Measurements from ENCODE around the gene LUZP1. TPM values are rescaled to one million over a fixed set of nuclear protein-coding genes. Genes with fewer than 3 reads are reported as not detected.

Gene LUZP1
- total and polyA plus RNA-seq, 2 donors (not counting 1 experiment from before 2014, with no cell fraction given), result 18.8 to 27.2 TPM

DNA sequence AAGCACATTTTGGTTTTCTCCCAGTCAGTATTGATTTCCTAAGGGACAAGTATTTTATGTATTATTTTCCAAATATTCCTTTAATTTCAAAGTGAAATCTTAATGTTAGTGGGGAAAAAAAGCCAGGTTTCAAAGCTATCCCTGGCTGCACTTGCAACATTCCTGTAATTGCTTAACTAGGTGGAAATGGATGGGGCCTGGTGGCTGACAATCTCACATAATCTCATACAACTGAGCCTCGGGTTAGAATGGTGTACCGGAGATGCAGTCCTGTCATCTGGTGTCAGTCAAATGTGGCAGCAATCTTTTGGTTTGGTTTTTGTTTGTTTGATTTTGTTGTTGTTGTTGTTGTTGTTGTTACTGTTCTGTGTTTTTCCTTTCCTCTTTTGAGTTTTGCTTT lies 103.3 kb downstream of the LUZP1 start:
- H4K20me1 ChIP-seq (ENCODE audit: control insufficient read depth, extremely low read depth, insufficient read depth, low read length), result no peaks in the 10 kb centered on the region
- H3K27ac ChIP-seq (ENCODE audit: insufficient read depth, low read length), result no peak overlapping the region
- no peaks in the 10 kb centered on the region for H3K4me1 ChIP-seq (ENCODE audit: control insufficient read depth, extremely low read depth, insufficient read depth, low read length)
- H3K4me3 ChIP-seq (replicated peaks in 1 of 4; ENCODE audit: control extremely low read depth in 1 of 4, insufficient read depth in 1 of 4, low read depth in 3 of 4, low read length in 4 of 4), result no peak overlapping the region
- H3K9me3 ChIP-seq (ENCODE audit: control insufficient read depth, insufficient read depth, low read depth, low read length), result no peaks in the 10 kb centered on the region
- DNase-seq (ENCODE audit: low read depth in 2 of 2), result no peak
- H2AFZ ChIP-seq (ENCODE audit: low read length), result no peak overlapping the region
- no peaks in the 10 kb centered on the region for H3K27me3 ChIP-seq (ENCODE audit: control insufficient read depth, insufficient read depth, low read length)
- H3K36me3 ChIP-seq (ENCODE audit: control insufficient read depth, insufficient read depth, low read length), result peaks cover 4% of the 10 kb centered on the region
- H3K4me2 ChIP-seq (ENCODE audit: extremely low read depth, insufficient read depth, low read length), result no peak overlapping the region
- H3K79me2 ChIP-seq (ENCODE audit: control insufficient read depth, insufficient read depth, low read length), result no peaks in the 10 kb centered on the region
- TF ChIP-seq, protein P1, sequence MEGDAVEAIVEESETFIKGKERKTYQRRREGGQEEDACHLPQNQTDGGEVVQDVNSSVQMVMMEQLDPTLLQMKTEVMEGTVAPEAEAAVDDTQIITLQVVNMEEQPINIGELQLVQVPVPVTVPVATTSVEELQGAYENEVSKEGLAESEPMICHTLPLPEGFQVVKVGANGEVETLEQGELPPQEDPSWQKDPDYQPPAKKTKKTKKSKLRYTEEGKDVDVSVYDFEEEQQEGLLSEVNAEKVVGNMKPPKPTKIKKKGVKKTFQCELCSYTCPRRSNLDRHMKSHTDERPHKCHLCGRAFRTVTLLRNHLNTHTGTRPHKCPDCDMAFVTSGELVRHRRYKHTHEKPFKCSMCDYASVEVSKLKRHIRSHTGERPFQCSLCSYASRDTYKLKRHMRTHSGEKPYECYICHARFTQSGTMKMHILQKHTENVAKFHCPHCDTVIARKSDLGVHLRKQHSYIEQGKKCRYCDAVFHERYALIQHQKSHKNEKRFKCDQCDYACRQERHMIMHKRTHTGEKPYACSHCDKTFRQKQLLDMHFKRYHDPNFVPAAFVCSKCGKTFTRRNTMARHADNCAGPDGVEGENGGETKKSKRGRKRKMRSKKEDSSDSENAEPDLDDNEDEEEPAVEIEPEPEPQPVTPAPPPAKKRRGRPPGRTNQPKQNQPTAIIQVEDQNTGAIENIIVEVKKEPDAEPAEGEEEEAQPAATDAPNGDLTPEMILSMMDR (conservative IDR thresholded peaks at IDR 0.05 in 1 of 2, IDR thresholded peaks at IDR 0.05 in 1 of 2; ENCODE audit: low read depth in 1 of 2, low read length in 2 of 2), result no peak
- TF ChIP-seq EZH2 (IDR thresholded peaks at IDR 0.05; ENCODE audit: low read length, missing control alignments), result no peak
- H3K9ac ChIP-seq (ENCODE audit: insufficient read depth, low read length), result no peak overlapping the region

DNA sequence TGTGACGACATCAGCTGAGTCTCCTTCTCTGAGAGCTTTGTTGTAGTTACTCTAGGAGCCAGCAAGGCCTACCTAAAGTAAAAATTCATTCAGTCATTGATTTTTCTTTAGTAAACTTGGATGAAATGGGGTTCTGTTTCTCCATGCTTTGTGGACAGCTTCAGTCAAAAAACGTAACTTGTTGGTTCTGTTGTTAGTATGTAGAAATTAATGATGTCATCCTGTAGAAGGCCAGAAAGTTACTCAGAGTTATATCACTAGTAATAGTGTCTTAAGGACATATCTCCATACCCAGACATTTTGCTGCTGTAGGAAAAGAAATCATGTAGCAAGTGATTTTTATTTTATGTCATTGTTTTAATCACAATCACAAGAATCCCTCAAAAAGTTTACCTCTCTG lies 106.4 kb downstream of the LUZP1 start:
- Histone ChIP-seq H3K4me1 (ENCODE audit: control insufficient read depth, extremely low read depth, insufficient read depth, low read length) (no peaks in the 10 kb centered on the region), H3K4me3 (replicated peaks in 1 of 4; ENCODE audit: control extremely low read depth in 1 of 4, insufficient read depth in 1 of 4, low read depth in 3 of 4, low read length in 4 of 4) (no peak overlapping the region), H3K79me2 (ENCODE audit: control insufficient read depth, insufficient read depth, low read length) (no peaks in the 10 kb centered on the region), H3K27ac (ENCODE audit: insufficient read depth, low read length) (no peak overlapping the region), H3K36me3 (ENCODE audit: control insufficient read depth, insufficient read depth, low read length) (peaks cover 3% of the 10 kb centered on the region), H3K9ac (ENCODE audit: insufficient read depth, low read length) (no peak overlapping the region), H3K4me2 (ENCODE audit: extremely low read depth, insufficient read depth, low read length) (no peak overlapping the region), H4K20me1 (ENCODE audit: control insufficient read depth, extremely low read depth, insufficient read depth, low read length) (no peaks in the 10 kb centered on the region), H2AFZ (ENCODE audit: low read length) (no peak overlapping the region), H3K9me3 (ENCODE audit: control insufficient read depth, insufficient read depth, low read depth, low read length) (no peaks in the 10 kb centered on the region), H3K27me3 (ENCODE audit: control insufficient read depth, insufficient read depth, low read length) (no peaks in the 10 kb centered on the region)
- TF ChIP-seq, protein P1 (conservative IDR thresholded peaks at IDR 0.05 in 1 of 2, IDR thresholded peaks at IDR 0.05 in 1 of 2; ENCODE audit: low read depth in 1 of 2, low read length in 2 of 2), result no peak
- no peak for TF ChIP-seq EZH2 (IDR thresholded peaks at IDR 0.05; ENCODE audit: low read length, missing control alignments)
- peak in 1 of 2 donors; percentile 10 for DNase-seq (ENCODE audit: low read depth in 2 of 2)

DNA sequence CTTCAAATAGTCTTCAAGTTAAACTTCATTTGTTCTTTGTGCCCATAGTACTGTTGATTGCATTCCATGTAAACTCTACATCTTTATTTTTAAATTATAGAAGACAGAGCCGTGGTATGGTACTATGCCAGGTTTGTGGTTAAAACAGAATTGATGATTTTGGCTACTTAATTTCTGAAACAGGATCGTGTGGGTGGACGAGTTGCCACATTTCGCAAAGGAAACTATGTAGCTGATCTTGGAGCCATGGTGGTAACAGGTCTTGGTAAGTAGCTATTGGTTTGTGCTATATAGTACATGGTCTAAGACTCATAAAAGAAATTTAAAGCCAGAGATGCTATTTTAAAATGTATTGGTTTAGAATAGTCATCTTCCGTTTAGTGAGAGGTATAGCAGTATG lies 111.4 kb downstream of the LUZP1 start:
- H3K79me2 ChIP-seq (ENCODE audit: control insufficient read depth, insufficient read depth, low read length), result no peaks in the 10 kb centered on the region
- H3K27me3 ChIP-seq (ENCODE audit: control insufficient read depth, insufficient read depth, low read length), result no peaks in the 10 kb centered on the region
- H3K27ac ChIP-seq (ENCODE audit: insufficient read depth, low read length), result no peak overlapping the region
- no peak overlapping the region for H3K9ac ChIP-seq (ENCODE audit: insufficient read depth, low read length)
- peak in 1 of 2 donors; percentile 62 for DNase-seq (ENCODE audit: low read depth in 2 of 2)
- no peak for TF ChIP-seq EZH2 (IDR thresholded peaks at IDR 0.05; ENCODE audit: low read length, missing control alignments)
- TF ChIP-seq, protein P1 (conservative IDR thresholded peaks at IDR 0.05 in 1 of 2, IDR thresholded peaks at IDR 0.05 in 1 of 2; ENCODE audit: low read depth in 1 of 2, low read length in 2 of 2), result no peak
- no peak overlapping the region for H3K4me2 ChIP-seq (ENCODE audit: extremely low read depth, insufficient read depth, low read length)
- no peak overlapping the region for H2AFZ ChIP-seq (ENCODE audit: low read length)
- H3K9me3 ChIP-seq (ENCODE audit: control insufficient read depth, insufficient read depth, low read depth, low read length), result no peaks in the 10 kb centered on the region
- H3K4me3 ChIP-seq (replicated peaks in 1 of 4; ENCODE audit: control extremely low read depth in 1 of 4, insufficient read depth in 1 of 4, low read depth in 3 of 4, low read length in 4 of 4), result no peak overlapping the region
- H3K4me1 ChIP-seq (ENCODE audit: control insufficient read depth, extremely low read depth, insufficient read depth, low read length), result no peaks in the 10 kb centered on the region
- no peaks in the 10 kb centered on the region for H4K20me1 ChIP-seq (ENCODE audit: control insufficient read depth, extremely low read depth, insufficient read depth, low read length)
- H3K36me3 ChIP-seq (ENCODE audit: control insufficient read depth, insufficient read depth, low read length), result peaks cover 6% of the 10 kb centered on the region

All from fibroblast of lung (primary cell).